Calu3 (cell line): ENCODE measurements around the gene SMIM27. TPM values are rescaled to one million over a fixed set of nuclear protein-coding genes. Genes with fewer than 3 reads are reported as not detected.

Experiments used
- BruUV-seq: library from RNA; stranded (reverse); fragments of 400-500 nt; replicated peaks from 2 replicates; lab custom pipeline; 2021; lab: Mats Ljungman, UMichigan
- CTCF ChIA-PET: fragments of 300-600 bp; sonication (Branson Sonifier 250); formaldehyde crosslinking; loops from one replicate; lab custom pipeline; 2022; ENCODE audit warnings: antibody characterized with exemption; lab: Charles Lee
- DNase-seq: peaks from one replicate; pipeline ENCODE4 v3.0.0; 2022
- H3K27ac Mint-ChIP-seq: one replicate; pipeline ENCODE4 v1.8.0; 2022; ENCODE audit warnings: mixed read lengths; ENCODE audit not compliant: unreplicated experiment
- H3K27me3 Mint-ChIP-seq: one replicate; pipeline ENCODE4 v1.8.0; 2022; ENCODE audit warnings: mixed read lengths; ENCODE audit not compliant: unreplicated experiment
- H3K36me3 Mint-ChIP-seq: one replicate; pipeline ENCODE4 v1.8.0; 2022; ENCODE audit warnings: mild to moderate bottlenecking, moderate library complexity, mixed read lengths; ENCODE audit not compliant: insufficient read depth, unreplicated experiment
- H3K4me1 Mint-ChIP-seq: one replicate; pipeline ENCODE4 v1.8.0; 2022; ENCODE audit warnings: mild to moderate bottlenecking, low read depth, mixed read lengths; ENCODE audit not compliant: unreplicated experiment
- H3K4me3 Mint-ChIP-seq: one replicate; pipeline ENCODE4 v1.8.0; 2022; ENCODE audit warnings: mild to moderate bottlenecking, low read depth, moderate library complexity, mixed read lengths; ENCODE audit not compliant: unreplicated experiment
- H3K9me3 Mint-ChIP-seq: one replicate; pipeline ENCODE4 v1.8.0; 2022; ENCODE audit warnings: low read depth, mixed read lengths; ENCODE audit not compliant: unreplicated experiment
- CTCF ChIP-seq: fragments of 200-600 bp; IDR thresholded peaks from one replicate; pipeline ENCODE4 v1.8.0; 2022; ENCODE audit warnings: antibody characterized with exemption; ENCODE audit not compliant: unreplicated experiment
- intact Hi-C: fragments of 100-400 bp; cut with micrococcal nuclease; formaldehyde crosslinking; loops from one replicate; pipeline ENCODE4 v1.10.0; 2022; ENCODE audit not compliant: unreplicated experiment
- total RNA-seq: library from RNA; stranded (reverse); gene quantifications from 2 replicates; pipeline ENCODE4 v1.2.3, GENCODE V29; 2022

SMIM27 gene
- total RNA-seq, 1 experiment from 2014 or later, result 4.4 TPM

GRCh38 chr9:32578976-32579375, 26.8 kb downstream of the SMIM27 start:
- no peak overlapping the region for H3K4me3 Mint-ChIP-seq
- no peak for TF ChIP-seq CTCF
- no peaks in the 10 kb centered on the region for H3K36me3 Mint-ChIP-seq
- intact Hi-C loops, result loop anchor here (1.0 to 2.0 kb wide), 2 partner anchors 146 to 201 kb away; no protein-coding TSS in a partner anchor
- H3K27me3 Mint-ChIP-seq, result no peaks in the 10 kb centered on the region
- no peak overlapping the region for H3K27ac Mint-ChIP-seq
- CTCF ChIA-PET, result interaction anchor here (1.5 to 4.3 kb wide), 2 partner anchors 10 to 201 kb away, joined by 9 to 86 read pairs; no protein-coding TSS in a partner anchor
- DNase-seq, result no peak
- no TSS peak for BruUV-seq
- H3K4me1 Mint-ChIP-seq, result peaks cover 21% of the 10 kb centered on the region
- H3K9me3 Mint-ChIP-seq, result no peaks in the 10 kb centered on the region

DNA sequence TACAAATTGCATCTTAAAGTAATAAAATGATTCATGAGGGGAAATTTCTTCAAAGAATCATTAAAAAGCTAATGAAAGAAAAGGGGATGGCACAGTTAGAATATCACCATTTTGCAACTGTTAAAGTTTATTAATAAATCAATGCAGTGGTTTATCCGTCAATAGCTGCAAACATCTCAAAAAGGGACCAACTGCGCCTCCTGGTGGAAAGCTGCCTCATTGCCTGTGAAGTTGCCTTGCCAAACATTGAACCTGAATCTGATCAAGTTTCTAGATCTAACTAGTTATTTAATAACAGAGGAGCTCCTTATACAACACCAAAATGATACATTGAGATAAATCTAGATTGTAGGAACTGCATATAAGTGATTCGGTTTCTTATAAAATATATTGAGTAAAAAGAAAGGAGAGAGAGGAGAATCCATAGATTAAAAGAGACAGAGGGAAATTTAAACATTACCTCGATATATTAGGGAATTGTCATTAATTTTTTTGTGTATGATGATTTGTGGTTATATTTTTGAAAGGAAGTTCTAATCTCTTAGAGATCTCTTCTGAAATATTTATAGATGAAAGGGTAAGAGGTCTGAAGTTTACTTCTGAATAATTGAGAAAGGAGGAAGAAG, 27.7 kb downstream of the SMIM27 start:
- CTCF ChIA-PET, result interaction anchor here (0.6 to 4.3 kb wide), 5 partner anchors 9 to 388 kb away, joined by 3 to 86 read pairs (median 4); partner anchors contain the start of gene RIGI
- intact Hi-C loops, result loop anchor here (1.0 to 2.0 kb wide), 2 partner anchors 147 to 202 kb away; no protein-coding TSS in a partner anchor
- no TSS peak for BruUV-seq
- Mint-ChIP-seq H3K4me1 (peaks cover 26% of the 10 kb centered on the region), H3K36me3 (no peaks in the 10 kb centered on the region), H3K9me3 (no peaks in the 10 kb centered on the region), H3K27me3 (no peaks in the 10 kb centered on the region), H3K27ac (no peak overlapping the region), H3K4me3 (no peak overlapping the region)
- TF ChIP-seq CTCF, result peak; percentile 16
- DNase-seq, result peak; percentile 69

DNA sequence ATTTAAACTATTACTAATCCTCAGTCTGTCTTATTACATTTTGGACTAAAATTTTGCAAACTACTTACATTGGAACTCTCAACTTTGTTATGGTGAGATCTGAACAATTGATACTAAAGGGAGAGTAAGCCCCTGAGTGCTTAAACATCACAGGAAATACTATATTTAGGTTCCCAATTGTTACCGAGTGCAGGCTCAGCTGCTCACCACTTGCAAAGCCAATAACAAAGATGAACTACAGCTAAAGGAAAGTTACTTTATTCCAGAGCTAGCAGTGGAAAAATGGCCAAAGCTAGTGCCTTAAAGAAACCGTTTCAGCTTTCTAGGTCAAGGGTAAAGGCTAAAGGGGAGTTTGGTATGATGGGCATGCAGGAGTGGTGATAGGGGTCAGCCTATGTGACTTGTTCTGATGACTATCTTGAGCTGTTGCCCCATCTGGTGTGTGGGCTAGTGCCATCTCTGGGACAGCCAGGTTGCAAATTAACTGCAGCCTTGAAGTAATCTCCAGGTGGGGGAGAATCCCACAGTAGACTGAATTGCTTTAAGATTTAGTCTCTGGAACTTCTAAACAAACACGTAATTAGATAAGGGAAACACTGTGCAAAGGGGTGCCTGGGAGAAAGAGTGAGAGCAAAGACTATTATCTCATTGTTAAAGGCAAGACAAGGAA, 28.6 kb downstream of the SMIM27 start:
- Mint-ChIP-seq H3K4me3 (no peak overlapping the region), H3K36me3 (no peaks in the 10 kb centered on the region), H3K9me3 (no peaks in the 10 kb centered on the region), H3K27me3 (no peaks in the 10 kb centered on the region), H3K27ac (no peak overlapping the region), H3K4me1 (peaks cover 29% of the 10 kb centered on the region)
- no peak for DNase-seq
- TF ChIP-seq CTCF, result no peak
- no TSS peak for BruUV-seq
- intact Hi-C loops, result loop anchor here (1.0 kb wide), 1 partner anchor 388 kb away; no protein-coding TSS in a partner anchor
- CTCF ChIA-PET, result interaction anchor here (0.6 to 4.3 kb wide), 7 partner anchors 8 to 389 kb away, joined by 3 to 86 read pairs (median 7); no protein-coding TSS in a partner anchor

- Mint-ChIP-seq H3K36me3 (no peaks in the 10 kb centered on the region), H3K27me3 (no peaks in the 10 kb centered on the region), H3K4me1 (peaks cover 29% of the 10 kb centered on the region), H3K9me3 (no peaks in the 10 kb centered on the region), H3K4me3 (no peak overlapping the region), H3K27ac (no peak overlapping the region)
- TF ChIP-seq CTCF, result no peak
- BruUV-seq, result no TSS peak
- CTCF ChIA-PET, result interaction anchor here (0.7 to 4.3 kb wide), 7 partner anchors 8 to 388 kb away, joined by 3 to 86 read pairs (median 3); partner anchors contain the start of gene NDUFB6
- intact Hi-C loops, result loop anchor here (1.0 kb wide), 1 partner anchor 387 kb away; no protein-coding TSS in a partner anchor
- peak; percentile 49 for DNase-seq
These were observed 29.5 kb downstream of the SMIM27 start for GRCh38 chr9:32581512-32582143.
